Liver (tissue), 9 donors: ENCODE results near the gene ZNF57. TPM values are rescaled to one million over a fixed set of nuclear protein-coding genes. Genes with fewer than 3 reads are reported as not detected.
"Not testable (repeated sequence)": the region's sequence is repeated elsewhere in the genome, so short reads cannot be mapped to it uniquely, and the experiment has no call there.

Source experiments
- DNase-seq: peaks from one replicate; pipeline ENCODE4 v3.0.0-alpha.2; 2017; ENCODE audit warnings: low spot score
- H3K27ac ChIP-seq, 2 donors: one replicate each; pipeline ENCODE4 v1.7.0; 2013; ENCODE audit warnings: inconsistent platforms in 2 of 2, low read length in 2 of 2, control low read depth in 1 of 2, low read depth in 1 of 2, mild to moderate bottlenecking in 1 of 2
- H3K27me3 ChIP-seq, 4 donors: one replicate each; pipeline versions ENCODE4 v1.6.1 to v1.7.0; 2013; ENCODE audit warnings: low read length in 3 of 4, inconsistent platforms in 1 of 4, mild to moderate bottlenecking in 1 of 4, moderate library complexity in 1 of 4; ENCODE audit not compliant: control insufficient read depth in 4 of 4, insufficient read depth in 4 of 4
- H3K36me3 ChIP-seq, 4 donors: one replicate each; pipeline versions ENCODE4 v1.6.1 to v1.7.0; 2013; ENCODE audit warnings: low read length in 3 of 4, mild to moderate bottlenecking in 3 of 4, low read depth in 1 of 4, moderate library complexity in 1 of 4; ENCODE audit not compliant: control insufficient read depth in 4 of 4, insufficient read depth in 3 of 4
- H3K4me1 ChIP-seq, 4 donors: one replicate each; pipeline versions ENCODE4 v1.6.1 to v1.7.0; 2013; ENCODE audit warnings: low read length in 3 of 4, mild to moderate bottlenecking in 3 of 4, moderate library complexity in 1 of 4; ENCODE audit not compliant: control insufficient read depth in 4 of 4, insufficient read depth in 4 of 4
- H3K4me3 ChIP-seq, 3 donors: one replicate each; pipeline versions ENCODE4 v1.6.1 to v1.7.0; 2013; ENCODE audit warnings: low read length in 3 of 3, control low read depth in 1 of 3, low read depth in 1 of 3, mild to moderate bottlenecking in 1 of 3
- H3K9ac ChIP-seq, 2 donors: one replicate each; pipeline ENCODE4 v1.7.0; 2013; ENCODE audit warnings: low read length in 2 of 2, mild to moderate bottlenecking in 2 of 2, moderate library complexity in 2 of 2, control low read depth in 1 of 2, low read depth in 1 of 2
- H3K9me3 ChIP-seq, 4 donors: one replicate each; pipeline versions ENCODE4 v1.6.1 to v1.7.0; 2013; ENCODE audit warnings: low read length in 3 of 4; ENCODE audit not compliant: control insufficient read depth in 4 of 4
- ATF3 ChIP-seq: IDR thresholded peaks from 2 replicates; pipeline ENCODE4 v1.6.1; 2016; ENCODE audit warnings: antibody characterized with exemption
- EGR1 ChIP-seq, 2 donors: IDR thresholded peaks; 2 replicates each; pipeline ENCODE4 v1.6.1; 2016 to 2018; ENCODE audit warnings: antibody characterized with exemption in 2 of 2, low read depth in 2 of 2
- FOXA1 ChIP-seq: IDR thresholded peaks from 2 replicates; pipeline ENCODE4 v1.6.1; 2016; ENCODE audit warnings: antibody characterized with exemption
- FOXA2 ChIP-seq: IDR thresholded peaks from 2 replicates; pipeline ENCODE4 v1.6.1; 2016; ENCODE audit warnings: antibody characterized with exemption
- GABPA ChIP-seq, 2 donors: IDR thresholded peaks in 1 of 2; conservative IDR thresholded peaks in 1 of 2; 2 replicates each; pipeline ENCODE4 v1.6.1; 2016; ENCODE audit warnings: antibody characterized with exemption in 2 of 2, mild to moderate bottlenecking in 1 of 2, moderate library complexity in 1 of 2
- JUND ChIP-seq, 2 donors: IDR thresholded peaks; 2 replicates each; pipeline ENCODE4 v1.6.1; 2016; ENCODE audit warnings: antibody characterized with exemption in 2 of 2
- NR2F2 ChIP-seq: IDR thresholded peaks from 2 replicates; pipeline ENCODE4 v1.6.1; 2016; ENCODE audit warnings: antibody characterized with exemption
- RAD21 ChIP-seq, 2 donors: IDR thresholded peaks; 2 replicates each; pipeline ENCODE4 v1.6.1; 2016; ENCODE audit warnings: antibody characterized with exemption in 2 of 2, mild to moderate bottlenecking in 2 of 2
- RXRA ChIP-seq, 2 donors: IDR thresholded peaks; 2 replicates each; pipeline ENCODE4 v1.6.1; 2017 to 2018; ENCODE audit warnings: antibody characterized with exemption in 2 of 2, mild to moderate bottlenecking in 1 of 2
- TAF1 ChIP-seq: conservative IDR thresholded peaks from 2 replicates; pipeline ENCODE4 v1.6.1; 2016; ENCODE audit warnings: antibody characterized with exemption, mild to moderate bottlenecking
- WGBS: extraction: QIAGEN DNeasy Blood & Tissue Kit; methylation state at CpG from one replicate; pipeline ENCODE4 v1.1.7; 2013; 5-methylcytosine and 5-hydroxymethylcytosine counted together
- polyA plus RNA-seq, 2 donors: library from polyadenylated mRNA; stranded (reverse) in 1 of 2; unstranded in 1 of 2; fragments of 200-250 nt in 1 of 2; fragments of >200 nt in 1 of 2; fragmentation: Nextera tagmentation in 1 of 2; extraction: Ambion mirVana in 1 of 2; gene quantifications; one replicate each; pipeline versions ENCODE4 v1.2.1 to v1.2.3, GENCODE V29; 2013 to 2015
- total RNA-seq, 2 donors: library from RNA; depleted of rRNA; stranded (reverse); fragments of >200 nt; gene quantifications; one replicate each; pipeline ENCODE4 v1.2.3, GENCODE V29; 2014
- TF ChIP-seq, protein P1 (sequence below): IDR thresholded peaks from 2 replicates; pipeline ENCODE4 v1.6.1; 2016; ENCODE audit warnings: antibody characterized with exemption, mild to moderate bottlenecking
- TF ChIP-seq, protein P2 (sequence below): fragments of 150-350 bp; IDR thresholded peaks from 2 replicates; pipeline ENCODE4 v1.5.1; 2017; ENCODE audit warnings: improper control_type of control experiment, low read depth, low read length; ENCODE audit not compliant: missing input control
- TF ChIP-seq, protein P3 (sequence below): IDR thresholded peaks from 2 replicates; pipeline ENCODE4 v1.6.1; 2016; ENCODE audit warnings: antibody characterized with exemption
- TF ChIP-seq, protein P4 (sequence below): IDR thresholded peaks from 2 replicates; pipeline ENCODE4 v1.6.1; 2016; ENCODE audit warnings: antibody characterized with exemption
- donor health status: healthy.
- donor health status: healthy.
- donor health status: healthy.
- donor health status: healthy.
- donor health status: healthy.

Gene ZNF57
- total and polyA plus RNA-seq, 4 donors: 1.3 to 2.8 (median 1.8) TPM

DNA sequence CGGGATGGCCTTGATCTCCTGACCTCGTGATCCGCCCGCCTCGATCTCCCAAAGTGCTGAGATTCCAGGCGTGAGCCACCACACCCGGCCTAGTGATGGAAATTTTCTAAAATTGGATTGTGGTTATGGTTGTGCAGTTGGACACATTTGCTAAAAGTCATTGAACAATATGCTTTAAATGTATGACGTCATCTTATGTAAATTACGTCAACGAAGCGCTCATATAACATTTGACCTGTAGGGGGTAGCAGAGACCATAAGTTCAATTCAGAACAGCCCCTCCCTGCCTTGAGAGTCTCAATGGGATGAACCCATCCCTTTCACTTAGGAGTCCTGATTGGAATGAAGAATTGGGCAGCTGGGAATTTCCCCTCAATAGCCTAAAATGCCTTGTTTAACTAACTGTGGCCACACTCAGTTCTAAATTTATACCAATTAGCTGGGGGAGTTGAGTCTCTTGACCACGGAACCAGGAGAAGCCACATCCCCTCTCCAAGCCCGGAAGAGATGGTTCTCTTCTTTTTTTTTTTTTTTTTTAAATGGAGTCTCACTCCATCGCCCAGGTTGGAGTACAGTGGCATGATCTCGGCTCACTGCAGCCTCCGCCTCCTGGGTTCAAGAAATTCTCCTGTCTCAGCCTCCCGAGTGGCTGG, 61.4 kb downstream of the ZNF57 start:
- peaks cover 0 to 5% (median 0%) of the 10 kb centered on the region in 4 donors for H3K4me1 ChIP-seq
- no peak overlapping the region for H3K27ac ChIP-seq
- H3K4me3 ChIP-seq: no peak overlapping the region
- TF ChIP-seq GABPA (IDR thresholded peaks at IDR 0.05 in 1 of 2, conservative IDR thresholded peaks at IDR 0.05 in 1 of 2) (no peak), ATF3 (no peak), EGR1 (IDR thresholded peaks at IDR 0.05; ENCODE audit: low read depth in 2 of 2) (no peak), RAD21 (IDR thresholded peaks at IDR 0.05) (peak; percentile 92 to 93), RXRA (IDR thresholded peaks at IDR 0.05) (no peak), FOXA2 (no peak), NR2F2 (peak; percentile 60), JUND (IDR thresholded peaks at IDR 0.05) (peak; percentile 84 to 90), TAF1 (no peak), FOXA1 (peak; percentile 26)
- TF ChIP-seq, protein P1, sequence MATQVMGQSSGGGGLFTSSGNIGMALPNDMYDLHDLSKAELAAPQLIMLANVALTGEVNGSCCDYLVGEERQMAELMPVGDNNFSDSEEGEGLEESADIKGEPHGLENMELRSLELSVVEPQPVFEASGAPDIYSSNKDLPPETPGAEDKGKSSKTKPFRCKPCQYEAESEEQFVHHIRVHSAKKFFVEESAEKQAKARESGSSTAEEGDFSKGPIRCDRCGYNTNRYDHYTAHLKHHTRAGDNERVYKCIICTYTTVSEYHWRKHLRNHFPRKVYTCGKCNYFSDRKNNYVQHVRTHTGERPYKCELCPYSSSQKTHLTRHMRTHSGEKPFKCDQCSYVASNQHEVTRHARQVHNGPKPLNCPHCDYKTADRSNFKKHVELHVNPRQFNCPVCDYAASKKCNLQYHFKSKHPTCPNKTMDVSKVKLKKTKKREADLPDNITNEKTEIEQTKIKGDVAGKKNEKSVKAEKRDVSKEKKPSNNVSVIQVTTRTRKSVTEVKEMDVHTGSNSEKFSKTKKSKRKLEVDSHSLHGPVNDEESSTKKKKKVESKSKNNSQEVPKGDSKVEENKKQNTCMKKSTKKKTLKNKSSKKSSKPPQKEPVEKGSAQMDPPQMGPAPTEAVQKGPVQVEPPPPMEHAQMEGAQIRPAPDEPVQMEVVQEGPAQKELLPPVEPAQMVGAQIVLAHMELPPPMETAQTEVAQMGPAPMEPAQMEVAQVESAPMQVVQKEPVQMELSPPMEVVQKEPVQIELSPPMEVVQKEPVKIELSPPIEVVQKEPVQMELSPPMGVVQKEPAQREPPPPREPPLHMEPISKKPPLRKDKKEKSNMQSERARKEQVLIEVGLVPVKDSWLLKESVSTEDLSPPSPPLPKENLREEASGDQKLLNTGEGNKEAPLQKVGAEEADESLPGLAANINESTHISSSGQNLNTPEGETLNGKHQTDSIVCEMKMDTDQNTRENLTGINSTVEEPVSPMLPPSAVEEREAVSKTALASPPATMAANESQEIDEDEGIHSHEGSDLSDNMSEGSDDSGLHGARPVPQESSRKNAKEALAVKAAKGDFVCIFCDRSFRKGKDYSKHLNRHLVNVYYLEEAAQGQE: no peak
- TF ChIP-seq, protein P2, sequence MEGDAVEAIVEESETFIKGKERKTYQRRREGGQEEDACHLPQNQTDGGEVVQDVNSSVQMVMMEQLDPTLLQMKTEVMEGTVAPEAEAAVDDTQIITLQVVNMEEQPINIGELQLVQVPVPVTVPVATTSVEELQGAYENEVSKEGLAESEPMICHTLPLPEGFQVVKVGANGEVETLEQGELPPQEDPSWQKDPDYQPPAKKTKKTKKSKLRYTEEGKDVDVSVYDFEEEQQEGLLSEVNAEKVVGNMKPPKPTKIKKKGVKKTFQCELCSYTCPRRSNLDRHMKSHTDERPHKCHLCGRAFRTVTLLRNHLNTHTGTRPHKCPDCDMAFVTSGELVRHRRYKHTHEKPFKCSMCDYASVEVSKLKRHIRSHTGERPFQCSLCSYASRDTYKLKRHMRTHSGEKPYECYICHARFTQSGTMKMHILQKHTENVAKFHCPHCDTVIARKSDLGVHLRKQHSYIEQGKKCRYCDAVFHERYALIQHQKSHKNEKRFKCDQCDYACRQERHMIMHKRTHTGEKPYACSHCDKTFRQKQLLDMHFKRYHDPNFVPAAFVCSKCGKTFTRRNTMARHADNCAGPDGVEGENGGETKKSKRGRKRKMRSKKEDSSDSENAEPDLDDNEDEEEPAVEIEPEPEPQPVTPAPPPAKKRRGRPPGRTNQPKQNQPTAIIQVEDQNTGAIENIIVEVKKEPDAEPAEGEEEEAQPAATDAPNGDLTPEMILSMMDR: peak; percentile 88
- TF ChIP-seq, protein P3, sequence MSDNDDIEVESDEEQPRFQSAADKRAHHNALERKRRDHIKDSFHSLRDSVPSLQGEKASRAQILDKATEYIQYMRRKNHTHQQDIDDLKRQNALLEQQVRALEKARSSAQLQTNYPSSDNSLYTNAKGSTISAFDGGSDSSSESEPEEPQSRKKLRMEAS: no peak
- TF ChIP-seq, protein P4, sequence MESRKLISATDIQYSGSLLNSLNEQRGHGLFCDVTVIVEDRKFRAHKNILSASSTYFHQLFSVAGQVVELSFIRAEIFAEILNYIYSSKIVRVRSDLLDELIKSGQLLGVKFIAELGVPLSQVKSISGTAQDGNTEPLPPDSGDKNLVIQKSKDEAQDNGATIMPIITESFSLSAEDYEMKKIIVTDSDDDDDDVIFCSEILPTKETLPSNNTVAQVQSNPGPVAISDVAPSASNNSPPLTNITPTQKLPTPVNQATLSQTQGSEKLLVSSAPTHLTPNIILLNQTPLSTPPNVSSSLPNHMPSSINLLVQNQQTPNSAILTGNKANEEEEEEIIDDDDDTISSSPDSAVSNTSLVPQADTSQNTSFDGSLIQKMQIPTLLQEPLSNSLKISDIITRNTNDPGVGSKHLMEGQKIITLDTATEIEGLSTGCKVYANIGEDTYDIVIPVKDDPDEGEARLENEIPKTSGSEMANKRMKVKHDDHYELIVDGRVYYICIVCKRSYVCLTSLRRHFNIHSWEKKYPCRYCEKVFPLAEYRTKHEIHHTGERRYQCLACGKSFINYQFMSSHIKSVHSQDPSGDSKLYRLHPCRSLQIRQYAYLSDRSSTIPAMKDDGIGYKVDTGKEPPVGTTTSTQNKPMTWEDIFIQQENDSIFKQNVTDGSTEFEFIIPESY: no peak
- no peaks in the 10 kb centered on the region for H3K9me3 ChIP-seq
- no peak for DNase-seq
- H3K27me3 ChIP-seq: no peaks in the 10 kb centered on the region
- H3K9ac ChIP-seq: no peak overlapping the region
- H3K36me3 ChIP-seq: no peaks in the 10 kb centered on the region
- 40% methylated on average over 17 of the region's 17 CpGs for WGBS

- WGBS: 96% methylated on average over 5 of the region's 5 CpGs
- TF ChIP-seq, protein P3: no peak
- H3K27ac ChIP-seq: no peak overlapping the region
Measured at GRCh38 chr19:2963122-2963521, 62.4 kb downstream of the ZNF57 start.

DNA sequence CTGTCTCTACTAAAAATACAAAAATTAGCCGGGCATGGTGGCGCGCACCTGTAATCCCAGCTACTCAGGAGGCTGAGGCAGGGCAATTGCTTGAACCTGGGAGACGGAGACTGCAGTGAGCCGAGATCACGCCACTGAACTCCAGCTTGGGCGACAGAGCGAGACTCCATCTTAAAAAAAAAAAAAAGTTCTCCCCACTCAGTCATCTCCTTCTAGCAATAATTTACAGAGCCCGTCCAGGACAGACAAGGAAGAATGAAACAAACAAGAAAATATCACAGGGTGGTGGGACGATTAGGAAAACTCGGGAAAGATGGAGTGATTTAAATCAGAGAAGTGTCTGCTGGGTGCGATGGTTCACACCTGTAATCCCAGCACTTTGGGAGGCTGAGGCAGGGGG, 62.9 kb downstream of the ZNF57 start:
- not testable (repeated sequence) for H3K9ac ChIP-seq, H3K4me1 ChIP-seq, H3K4me3 ChIP-seq, DNase-seq, H3K36me3 ChIP-seq, H3K27ac ChIP-seq, H3K27me3 ChIP-seq, H3K9me3 ChIP-seq
- WGBS: 89% methylated on average over 12 of the region's 12 CpGs

More at GRCh38 chr19:2963122-2963521, 62.4 kb downstream of the ZNF57 start:
- peaks cover 0 to 5% (median 0%) of the 10 kb centered on the region in 4 donors for H3K4me1 ChIP-seq
- H3K9me3 ChIP-seq: no peaks in the 10 kb centered on the region
- H3K4me3 ChIP-seq: no peak overlapping the region
- no peak overlapping the region for H3K9ac ChIP-seq
- no peaks in the 10 kb centered on the region for H3K36me3 ChIP-seq
- H3K27me3 ChIP-seq: no peaks in the 10 kb centered on the region
- DNase-seq: no peak
